ENCODE results near the gene RABL3.
A peak's percentile ranks its signal among the peaks of the same experiment; 100 is the strongest.
"Not testable (repeated sequence)": the region's sequence is repeated elsewhere in the genome, so short reads cannot be mapped to it uniquely, and the experiment has no call there.

The RABL3 gene

GRCh38 chr3:120642368-120642948 is 99.9 kb downstream of the RABL3 start:
- no peak for DNase-seq

- no peak for DNase-seq
Measured at GRCh38 chr3:120641696-120642246, 100.5 kb downstream of the RABL3 start.

GRCh38 chr3:120640231-120640630 is 102.1 kb downstream of the RABL3 start:
- no peak for DNase-seq

GRCh38 chr3:120638820-120639219 is 103.5 kb downstream of the RABL3 start:
- not testable (repeated sequence) for DNase-seq

GRCh38 chr3:120637851-120638559 is 104.3 kb downstream of the RABL3 start:
- DNase-seq = peak in 1 of 3 experiments; percentile 12

GRCh38 chr3:120636795-120637401 is 105.4 kb downstream of the RABL3 start:
- peak in 2 of 3 experiments; percentile 31 to 85 for DNase-seq

All from NCI-H1417 (cell line).